NB4 (cell line): ENCODE measurements around the gene TMEM178B.

ENCODE experiments used
- MYC ChIP-seq: IDR thresholded peaks from 2 replicates; pipeline ENCODE4 v1.6.1; 2011; ENCODE audit warnings: low read depth, low read length
- POLR2A ChIP-seq: IDR thresholded peaks from 2 replicates; pipeline ENCODE4 v1.6.1; 2011; ENCODE audit warnings: mild to moderate bottlenecking; ENCODE audit not compliant: insufficient read length; ENCODE audit errors: extremely low read depth
- TF ChIP-seq, protein P1 (sequence below): IDR thresholded peaks from one replicate; pipeline ENCODE4 v1.5.1; 2012; ENCODE audit warnings: low read depth, low read length
- TF ChIP-seq, protein P2 (sequence below): IDR thresholded peaks from 2 replicates; pipeline ENCODE4 v1.6.1; 2011; ENCODE audit warnings: low read depth, low read length

DNA sequence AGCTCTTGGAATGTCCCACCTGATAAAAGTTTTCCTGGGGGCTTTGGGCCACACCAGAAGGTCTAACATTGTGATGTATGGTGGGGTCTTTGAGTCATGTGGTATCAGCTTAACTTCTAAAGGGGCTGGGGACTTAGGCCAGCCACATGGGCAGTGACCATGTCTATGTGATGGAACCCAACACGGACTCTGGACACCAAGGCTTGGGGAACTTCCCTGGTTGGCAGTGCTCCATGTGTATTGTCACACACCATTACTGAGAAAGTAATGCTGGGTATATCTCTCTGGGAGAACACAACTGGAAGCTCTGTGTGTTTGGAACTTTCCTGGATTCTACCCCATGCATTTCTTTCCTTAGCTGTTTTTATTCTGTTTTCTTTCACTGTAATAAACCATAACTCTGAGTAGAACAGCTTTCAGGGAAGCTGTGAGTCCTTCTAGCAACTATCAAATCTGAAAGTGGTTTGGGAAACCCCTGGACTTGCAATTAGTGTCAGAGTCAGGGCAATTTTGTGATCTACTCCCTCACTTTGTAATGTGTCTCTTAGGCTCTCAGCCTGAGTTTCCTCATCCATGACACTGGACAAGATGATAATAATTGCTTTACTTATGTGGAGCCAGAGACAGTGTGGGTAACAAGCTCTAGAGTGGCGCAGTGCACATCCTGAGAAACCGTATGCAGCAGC is 448.9 kb downstream of the TMEM178B start:
- TF ChIP-seq POLR2A (no peak), MYC (no peak)
- TF ChIP-seq, protein P1, sequence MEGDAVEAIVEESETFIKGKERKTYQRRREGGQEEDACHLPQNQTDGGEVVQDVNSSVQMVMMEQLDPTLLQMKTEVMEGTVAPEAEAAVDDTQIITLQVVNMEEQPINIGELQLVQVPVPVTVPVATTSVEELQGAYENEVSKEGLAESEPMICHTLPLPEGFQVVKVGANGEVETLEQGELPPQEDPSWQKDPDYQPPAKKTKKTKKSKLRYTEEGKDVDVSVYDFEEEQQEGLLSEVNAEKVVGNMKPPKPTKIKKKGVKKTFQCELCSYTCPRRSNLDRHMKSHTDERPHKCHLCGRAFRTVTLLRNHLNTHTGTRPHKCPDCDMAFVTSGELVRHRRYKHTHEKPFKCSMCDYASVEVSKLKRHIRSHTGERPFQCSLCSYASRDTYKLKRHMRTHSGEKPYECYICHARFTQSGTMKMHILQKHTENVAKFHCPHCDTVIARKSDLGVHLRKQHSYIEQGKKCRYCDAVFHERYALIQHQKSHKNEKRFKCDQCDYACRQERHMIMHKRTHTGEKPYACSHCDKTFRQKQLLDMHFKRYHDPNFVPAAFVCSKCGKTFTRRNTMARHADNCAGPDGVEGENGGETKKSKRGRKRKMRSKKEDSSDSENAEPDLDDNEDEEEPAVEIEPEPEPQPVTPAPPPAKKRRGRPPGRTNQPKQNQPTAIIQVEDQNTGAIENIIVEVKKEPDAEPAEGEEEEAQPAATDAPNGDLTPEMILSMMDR: no peak
- TF ChIP-seq, protein P2, sequence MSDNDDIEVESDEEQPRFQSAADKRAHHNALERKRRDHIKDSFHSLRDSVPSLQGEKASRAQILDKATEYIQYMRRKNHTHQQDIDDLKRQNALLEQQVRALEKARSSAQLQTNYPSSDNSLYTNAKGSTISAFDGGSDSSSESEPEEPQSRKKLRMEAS: no peak
